Measurements from ENCODE around the gene MAPKAPK2.
"Not testable (repeated sequence)": the region's sequence is repeated elsewhere in the genome, so short reads cannot be mapped to it uniquely, and the experiment has no call there.

The MAPKAPK2 gene

DNA sequence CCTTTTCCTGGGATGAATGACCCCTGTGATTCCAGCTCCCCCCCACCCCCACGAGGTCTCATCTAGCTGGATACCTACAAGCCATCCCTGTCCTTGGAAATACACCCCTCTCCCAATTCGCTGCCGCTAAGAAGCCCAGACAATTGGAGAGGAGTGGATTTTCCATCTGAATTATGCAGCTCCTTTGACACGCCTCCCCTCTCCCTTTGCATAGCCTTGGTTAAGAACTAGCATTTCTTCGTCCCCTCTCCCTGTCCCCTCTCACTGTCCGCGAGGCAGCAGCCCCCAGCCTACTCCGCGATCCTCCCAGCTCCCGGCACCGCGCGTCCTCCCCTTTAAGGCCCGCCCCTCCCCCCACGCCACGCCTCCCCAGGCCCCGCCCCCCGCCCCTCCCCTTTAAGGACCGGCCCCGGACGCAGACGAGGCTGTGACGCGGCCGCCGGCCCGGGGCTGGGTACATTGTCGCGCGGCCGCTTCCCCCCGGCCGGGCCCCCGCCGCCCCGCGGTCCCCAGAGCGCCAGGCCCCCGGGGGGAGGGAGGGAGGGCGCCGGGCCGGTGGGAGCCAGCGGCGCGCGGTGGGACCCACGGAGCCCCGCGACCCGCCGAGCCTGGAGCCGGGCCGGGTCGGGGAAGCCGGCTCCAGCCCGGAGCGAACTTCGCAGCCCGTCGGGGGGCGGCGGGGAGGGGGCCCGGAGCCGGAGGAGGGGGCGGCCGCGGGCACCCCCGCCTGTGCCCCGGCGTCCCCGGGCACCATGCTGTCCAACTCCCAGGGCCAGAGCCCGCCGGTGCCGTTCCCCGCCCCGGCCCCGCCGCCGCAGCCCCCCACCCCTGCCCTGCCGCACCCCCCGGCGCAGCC, at the start of gene MAPKAPK2:
MAPKAPK2 (plus strand) TSS at position 428 of the 856 bp plus-strand sequence; CDS start at position 753, 325 bp downstream.
- no peak for DNase-seq (ENCODE audit: low read depth, low spot score)

GRCh38 chr1:206635080-206635977, 49.4 kb upstream of the MAPKAPK2 start, which contains the start of gene DYRK3:
Gene DYRK3 (plus strand): TSS chr1:206635536. CDS start chr1:206635704, 168 bp downstream.
- DNase-seq (ENCODE audit: low read depth, low spot score), result peak; percentile 34

- no peak for DNase-seq (ENCODE audit: low read depth, low spot score)
Observed at GRCh38 chr1:206635978-206636345, 48.7 kb upstream of the MAPKAPK2 start.

- DNase-seq (ENCODE audit: low read depth, low spot score), result no peak
Observed at GRCh38 chr1:206636671-206637070, 48.0 kb upstream of the MAPKAPK2 start.

GRCh38 chr1:206637605-206638004, 47.1 kb upstream of the MAPKAPK2 start:
- DNase-seq (ENCODE audit: low read depth, low spot score), result no peak

- not testable (repeated sequence) for DNase-seq (ENCODE audit: low read depth, low spot score)
Observed at GRCh38 chr1:206642074-206642473, 42.6 kb upstream of the MAPKAPK2 start.

DNA sequence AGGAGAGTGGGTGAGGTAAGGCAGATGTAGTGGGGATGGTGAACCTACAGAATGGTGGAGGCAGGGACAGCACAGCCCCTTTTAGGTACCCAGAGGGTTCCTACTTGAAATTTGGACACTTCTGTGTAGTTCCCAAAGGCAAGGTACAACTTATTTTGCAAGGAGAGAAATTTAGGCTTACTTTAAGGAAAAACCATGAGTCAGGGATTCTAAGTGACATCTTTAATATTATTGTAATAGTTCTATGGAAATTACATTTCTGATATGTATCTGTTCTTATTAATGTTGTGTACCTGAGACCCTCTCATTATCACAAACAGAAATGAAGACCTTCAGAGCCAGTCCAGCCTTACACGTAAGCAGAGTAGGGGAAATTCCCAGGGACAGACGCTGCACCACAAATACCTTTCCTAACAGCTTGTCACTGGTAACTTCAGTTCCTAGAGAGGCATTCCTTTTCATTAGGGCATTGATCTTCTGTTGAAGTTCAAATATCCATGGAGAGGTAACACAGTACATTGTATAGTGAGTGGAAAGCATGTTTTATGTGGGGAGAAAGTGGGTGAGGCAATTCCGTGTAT, 41.5 kb upstream of the MAPKAPK2 start:
- no peak for DNase-seq (ENCODE audit: low read depth, low spot score)

DNA sequence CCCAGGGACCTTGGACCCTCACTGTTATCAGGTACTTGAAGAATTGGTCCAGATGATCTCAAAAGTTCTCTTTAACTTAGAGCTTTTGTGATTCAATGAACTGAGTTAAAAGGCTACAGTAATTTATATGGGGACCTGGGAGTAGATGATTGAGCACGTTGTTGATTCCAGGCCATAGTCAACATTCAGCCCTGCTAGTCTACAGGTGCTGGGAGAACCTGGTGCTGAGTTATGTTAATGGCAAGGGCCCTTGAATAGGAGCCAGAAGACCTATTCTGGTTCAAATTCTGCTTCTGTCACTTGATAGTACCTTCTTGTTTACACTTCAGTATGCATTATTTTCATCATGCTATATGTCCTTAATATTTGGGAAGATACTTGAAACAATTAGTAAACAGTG, 38.2 kb upstream of the MAPKAPK2 start:
- DNase-seq (ENCODE audit: low read depth, low spot score), result no peak

GRCh38 chr1:206647224-206647623, 37.5 kb upstream of the MAPKAPK2 start:
- no peak for DNase-seq (ENCODE audit: low read depth, low spot score)

DNA sequence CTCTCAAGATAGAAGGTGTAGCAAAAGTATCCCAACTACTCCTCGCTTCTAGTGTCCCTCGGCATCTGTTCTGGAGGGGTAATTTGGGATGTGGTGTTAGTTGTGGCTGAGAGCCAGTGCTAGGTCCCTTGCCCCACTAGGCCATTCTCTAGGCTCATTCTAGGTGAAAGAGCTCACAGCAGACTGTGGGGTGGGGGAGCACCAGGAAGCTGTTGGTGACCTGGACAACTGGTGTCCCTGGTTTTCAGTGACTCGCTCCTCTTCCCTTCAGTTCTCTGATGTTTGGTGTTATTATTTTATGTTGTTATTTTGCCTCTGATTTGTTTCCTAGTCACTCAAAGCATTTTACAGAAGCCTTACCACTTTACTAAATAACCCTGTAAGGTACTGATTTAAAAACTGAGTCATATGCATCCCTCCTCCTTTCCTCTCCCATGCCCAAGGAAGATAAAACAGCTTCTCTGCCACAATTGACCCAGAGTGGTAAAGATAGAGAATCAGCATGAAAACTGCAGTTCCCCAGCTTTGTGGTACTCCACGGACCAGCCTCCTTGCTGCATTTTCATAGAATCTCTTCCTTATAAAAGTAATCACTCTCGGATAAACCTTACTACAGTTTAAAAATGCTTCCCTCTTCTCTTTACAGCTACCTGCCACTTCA, 35.3 kb upstream of the MAPKAPK2 start:
- no peak for DNase-seq (ENCODE audit: low read depth, low spot score)

DNA sequence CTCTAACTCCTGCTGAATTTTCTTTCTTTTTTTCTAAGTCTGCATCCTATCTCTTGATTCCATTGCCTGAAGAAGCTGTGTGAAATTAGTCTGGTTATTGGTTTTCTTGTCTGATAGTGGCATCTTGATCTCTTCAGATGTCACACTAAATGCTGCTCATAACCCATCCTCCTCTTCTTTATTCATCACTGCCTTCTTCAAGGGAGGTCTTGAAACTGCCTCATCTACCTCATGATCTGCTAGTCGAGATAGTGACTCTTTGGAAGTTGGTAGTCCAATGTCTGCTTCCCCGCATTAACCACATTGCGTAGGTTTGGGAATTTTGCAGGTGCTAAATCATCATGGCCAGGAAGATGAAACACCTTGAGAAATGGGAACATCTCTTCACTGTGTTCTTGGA, 33.7 kb upstream of the MAPKAPK2 start:
- no peak for DNase-seq (ENCODE audit: low read depth, low spot score)

DNA sequence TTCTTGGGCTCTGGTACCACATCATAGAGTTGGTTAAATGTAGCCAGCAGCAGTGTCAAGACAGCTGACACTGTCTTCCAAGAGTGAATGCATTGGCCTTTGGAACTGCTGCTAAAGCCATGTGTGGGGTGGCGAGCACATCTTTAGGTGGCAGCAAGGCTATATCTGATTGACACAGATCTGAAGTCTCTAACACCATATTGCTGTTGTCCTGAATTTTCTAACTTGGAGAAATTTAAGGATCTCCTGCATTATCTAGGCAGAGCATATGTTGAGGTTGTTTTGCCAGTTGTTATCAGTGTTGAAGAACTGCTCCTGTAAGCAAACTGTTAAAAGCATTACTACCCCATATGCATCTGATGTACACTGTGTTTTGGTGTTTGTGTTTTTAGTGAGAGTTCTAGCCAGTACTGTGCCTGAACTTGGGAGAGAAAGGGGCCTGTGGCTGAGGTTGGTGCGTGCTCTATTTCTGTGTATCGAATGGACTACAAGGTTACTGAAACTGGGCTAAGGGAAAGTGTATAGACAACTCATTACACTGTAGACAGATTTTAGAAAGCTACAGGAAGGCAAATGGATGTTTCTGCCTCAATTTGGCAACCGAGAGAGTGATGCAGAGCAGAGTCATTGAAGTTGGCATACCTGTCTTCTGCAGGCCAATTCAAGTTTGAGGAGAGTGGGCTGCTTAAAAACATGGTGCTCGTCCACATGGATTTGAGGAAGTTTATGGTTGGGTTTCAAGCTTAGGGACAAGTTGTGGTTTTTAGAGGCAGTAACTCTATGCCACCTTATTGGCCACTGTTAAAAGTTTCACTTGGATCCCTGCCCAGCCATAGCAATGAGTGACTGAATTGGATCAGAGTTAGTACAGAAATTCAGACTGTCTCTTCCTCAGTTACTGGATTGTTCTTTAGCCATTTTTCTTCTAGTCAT, 32.5 kb upstream of the MAPKAPK2 start:
- DNase-seq (ENCODE audit: low read depth, low spot score), result no peak

DNA sequence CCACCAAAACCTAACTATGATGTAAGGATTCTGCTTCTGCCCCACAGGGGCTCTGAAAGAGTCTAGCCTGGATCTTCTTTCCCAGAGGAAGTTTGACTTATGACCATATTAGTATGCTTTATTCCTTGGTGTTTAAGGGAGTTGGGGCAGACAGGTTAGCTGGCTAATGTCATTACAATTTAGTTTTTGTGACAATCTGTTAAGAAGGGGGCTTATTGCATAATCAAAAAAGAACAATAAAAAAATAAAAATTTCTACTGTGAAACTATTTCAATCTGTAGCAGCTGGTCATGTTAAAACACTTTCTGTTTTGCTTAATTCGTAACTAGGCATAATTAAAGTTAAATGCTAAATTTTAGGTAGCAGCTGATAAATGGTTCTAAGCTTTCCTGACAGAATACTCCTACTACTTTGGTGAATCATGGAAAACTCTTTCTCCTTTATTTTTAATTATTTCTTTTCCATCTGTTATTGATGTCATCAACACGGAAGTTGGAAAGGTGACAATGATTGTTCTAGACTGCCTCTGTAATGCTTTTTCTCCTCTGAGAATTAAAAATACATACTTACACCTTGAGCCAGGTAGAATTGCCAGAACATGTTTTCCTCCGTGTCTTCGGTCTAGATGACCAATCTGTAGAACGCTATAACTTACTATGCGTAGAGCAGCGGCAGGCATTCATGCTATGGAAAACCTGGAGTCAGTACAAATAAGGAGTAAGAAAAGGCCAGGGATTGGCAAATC, 30.8 kb upstream of the MAPKAPK2 start:
- no peak for DNase-seq (ENCODE audit: low read depth, low spot score)

DNA sequence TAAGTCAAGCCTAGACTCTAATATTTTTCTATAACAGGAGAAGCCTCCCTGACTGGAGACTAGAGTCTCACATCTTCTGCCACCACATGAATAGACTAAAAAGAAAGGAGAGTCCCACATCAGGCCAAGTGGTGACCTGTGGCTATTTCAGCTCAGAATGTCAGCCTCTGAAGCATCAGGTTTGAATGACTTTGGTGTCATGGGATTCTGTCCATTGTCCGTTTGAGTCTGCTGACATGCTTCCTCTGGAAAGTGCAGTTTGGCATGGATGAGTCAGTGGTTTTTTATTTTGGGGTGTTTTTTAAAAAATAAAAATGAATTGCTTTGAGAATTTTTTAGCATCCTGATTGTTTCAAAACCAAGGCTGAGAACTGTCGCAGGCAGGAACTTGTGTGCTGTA, 29.9 kb upstream of the MAPKAPK2 start:
- DNase-seq (ENCODE audit: low read depth, low spot score), result no peak

GRCh38 chr1:206655471-206655882, 29.2 kb upstream of the MAPKAPK2 start:
- peak; percentile 24 for DNase-seq (ENCODE audit: low read depth, low spot score)

DNA sequence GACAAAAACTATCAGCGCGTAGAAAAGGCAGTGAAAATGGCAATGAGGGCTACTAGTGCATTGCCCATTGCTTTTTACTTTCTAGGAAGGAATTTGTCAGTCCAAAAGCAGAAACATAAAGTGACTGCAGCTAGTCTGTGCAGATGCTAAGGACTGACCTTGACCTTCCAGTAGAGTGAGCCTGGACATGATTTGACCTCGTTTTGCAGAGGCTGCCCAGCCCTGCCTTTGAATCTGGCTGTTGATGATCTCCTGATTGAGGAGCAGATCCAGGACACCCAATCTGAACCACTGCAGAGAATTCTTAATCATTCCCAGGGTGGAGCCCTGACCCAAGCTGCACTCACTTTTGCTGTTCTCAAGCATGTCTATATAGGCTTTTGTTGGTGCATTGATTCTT, 27.8 kb upstream of the MAPKAPK2 start:
- DNase-seq (ENCODE audit: low read depth, low spot score), result no peak

GRCh38 chr1:206657751-206658150, 27.0 kb upstream of the MAPKAPK2 start:
- DNase-seq (ENCODE audit: low read depth, low spot score), result no peak

DNA sequence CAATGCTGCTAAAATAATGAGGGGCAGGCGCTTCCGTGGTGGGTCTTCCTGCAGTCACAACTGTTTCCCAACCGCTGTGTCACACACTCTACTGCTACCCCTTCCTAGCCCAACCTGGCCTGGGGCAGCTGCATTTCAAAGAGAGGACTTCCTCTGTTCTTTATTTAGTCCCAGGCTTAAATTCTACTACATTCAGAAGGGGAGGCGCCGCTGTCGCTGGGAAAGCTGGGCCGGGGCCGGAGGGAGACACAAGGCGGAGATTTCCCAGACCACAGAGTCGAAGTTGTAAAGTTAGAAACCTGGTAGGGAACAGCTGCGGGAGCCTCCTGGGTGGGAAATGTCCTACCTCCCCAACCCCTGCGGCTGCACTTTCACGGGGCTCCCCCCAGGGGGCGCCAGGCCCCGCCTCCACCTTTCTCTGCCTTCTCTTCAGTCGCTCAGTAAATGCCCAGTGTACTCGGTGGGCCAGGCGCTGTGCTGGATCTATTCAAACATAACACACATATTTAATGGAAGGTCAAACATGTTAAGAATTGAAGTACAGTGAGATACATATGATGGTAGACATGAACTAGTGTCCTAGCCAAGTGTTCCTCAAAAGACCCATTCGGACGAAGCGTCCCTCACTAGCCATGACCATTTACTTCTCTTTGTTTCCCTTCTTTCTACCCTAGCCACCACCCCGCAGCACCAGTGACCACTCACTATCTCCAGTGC, 26.3 kb upstream of the MAPKAPK2 start:
- no peak for DNase-seq (ENCODE audit: low read depth, low spot score)

DNA sequence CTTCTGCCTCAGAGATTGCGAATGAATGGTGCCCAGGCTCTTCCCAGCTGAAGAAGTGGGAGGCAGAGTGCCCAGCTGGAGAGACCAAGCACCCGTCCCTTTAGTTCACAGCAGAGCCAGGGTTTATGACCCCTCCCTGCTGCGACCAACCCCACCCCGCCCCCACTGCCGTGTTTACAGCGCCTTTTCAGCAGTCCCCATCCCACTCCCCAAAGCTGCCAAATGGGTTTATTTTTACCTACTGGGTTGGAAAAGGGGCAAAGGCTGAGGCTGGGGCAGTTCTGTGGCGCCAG, 25.8 kb upstream of the MAPKAPK2 start:
- DNase-seq (ENCODE audit: low read depth, low spot score), result no peak
